HFFc6 (cell line): ENCODE results near the gene ODAD3. TPM values are rescaled to one million over a fixed set of nuclear protein-coding genes. Genes with fewer than 3 reads are reported as not detected.
"Not testable (repeated sequence)": the region's sequence is repeated elsewhere in the genome, so short reads cannot be mapped to it uniquely, and the experiment has no call there.

Experiments used
- DNase-seq: peaks from one replicate; pipeline ENCODE4 v3.0.0-alpha.2; 2018
- H3K27ac Mint-ChIP-seq: 2 replicates; pipeline ENCODE4 v1.8.0; 2020; ENCODE audit warnings: mild to moderate bottlenecking, mixed read lengths
- H3K27me3 Mint-ChIP-seq: 2 replicates; pipeline ENCODE4 v1.8.0; 2021; ENCODE audit warnings: mild to moderate bottlenecking, moderate library complexity, mixed read lengths; ENCODE audit not compliant: insufficient read depth
- H3K36me3 Mint-ChIP-seq: 2 replicates; pipeline ENCODE4 v1.8.0; 2021; ENCODE audit warnings: low read depth, mixed read lengths
- H3K4me1 Mint-ChIP-seq: 2 replicates; pipeline ENCODE4 v1.8.0; 2020; ENCODE audit warnings: low read depth, mixed read lengths
- H3K4me3 Mint-ChIP-seq: 2 replicates; pipeline ENCODE4 v1.8.0; 2020; ENCODE audit warnings: mild to moderate bottlenecking, moderate library complexity, mixed read lengths
- H3K9me3 Mint-ChIP-seq: 2 replicates; pipeline ENCODE4 v1.8.0; 2020; ENCODE audit warnings: mild to moderate bottlenecking, mixed read lengths
- CTCF ChIP-seq: fragments of 200-600 bp; sonication (generic); IDR thresholded peaks from 2 replicates; pipeline ENCODE4 v1.5.0; 2021; ENCODE audit warnings: antibody characterized with exemption, mild to moderate bottlenecking
- total RNA-seq, 6 experiments: library from RNA; stranded (reverse); fragmentation: NEBNext Ultra II Directional; extraction: Animal tissue kit (Norgen Biotek cat#: 25700); gene quantifications; 2 replicates in 1 of 6; 3 replicates in 5 of 6; pipeline ENCODE4 v1.2.3, GENCODE V29; 2021

ODAD3 gene
- total RNA-seq, 6 experiments from 2014 or later, result 0.16 to 1.1 (median 0.60) TPM; not detected in 1

DNA sequence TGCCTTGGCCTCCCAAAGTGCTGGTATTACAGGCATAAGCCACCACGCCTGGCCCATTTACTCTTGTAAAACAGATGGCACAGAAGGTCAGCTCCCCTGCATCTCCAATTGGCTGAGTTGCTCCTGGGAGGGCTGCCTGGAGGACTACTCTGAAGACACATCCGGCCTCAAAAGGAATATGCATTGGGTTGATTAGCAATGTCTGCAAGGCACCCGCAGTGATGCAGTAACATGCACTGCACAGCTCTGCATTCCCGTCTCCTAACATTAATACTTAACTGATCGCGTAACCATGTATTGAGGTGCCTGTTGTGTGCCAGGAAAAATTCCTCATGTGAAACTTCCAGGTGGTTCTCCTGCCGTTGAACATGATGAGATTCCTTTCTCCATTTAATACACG lies 40.9 kb upstream of the ODAD3 start:
- Mint-ChIP-seq H3K4me3 (no peak overlapping the region), H3K9me3 (no peaks in the 10 kb centered on the region), H3K4me1 (no peaks in the 10 kb centered on the region), H3K36me3 (no peaks in the 10 kb centered on the region), H3K27me3 (peaks cover 12% of the 10 kb centered on the region), H3K27ac (no peak overlapping the region)
- no peak for DNase-seq
- TF ChIP-seq CTCF, result no peak

DNA sequence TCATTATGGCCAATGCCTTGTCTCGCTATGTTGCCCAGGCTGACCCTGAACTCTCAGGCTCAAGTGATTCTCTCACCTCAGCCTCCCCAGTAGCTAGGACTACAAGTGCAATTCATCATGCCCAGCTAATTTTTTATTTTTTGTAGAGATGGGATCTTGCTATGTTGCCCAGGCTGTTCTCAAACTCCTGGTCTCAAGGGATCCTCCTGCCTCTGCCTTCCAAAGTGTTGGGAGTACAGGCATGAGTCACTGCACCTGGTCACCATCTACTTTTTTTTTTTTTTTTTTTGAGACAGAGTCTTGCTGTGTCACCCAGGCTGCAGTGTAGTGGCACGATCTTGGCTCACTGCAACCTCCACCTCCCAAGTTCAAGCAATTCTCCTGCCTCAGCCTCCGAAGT lies 40.4 kb upstream of the ODAD3 start:
- not testable (repeated sequence) for H3K36me3 Mint-ChIP-seq, H3K27ac Mint-ChIP-seq, H3K9me3 Mint-ChIP-seq, H3K4me1 Mint-ChIP-seq, H3K4me3 Mint-ChIP-seq, DNase-seq
- peaks cover 12% of the 10 kb centered on the region for H3K27me3 Mint-ChIP-seq

GRCh38 chr19:11473725-11474124 lies 38.8 kb upstream of the ODAD3 start:
- H3K36me3 Mint-ChIP-seq, result no peaks in the 10 kb centered on the region
- no peak for DNase-seq
- no peak overlapping the region for H3K4me3 Mint-ChIP-seq
- H3K9me3 Mint-ChIP-seq, result no peaks in the 10 kb centered on the region
- no peaks in the 10 kb centered on the region for H3K4me1 Mint-ChIP-seq
- H3K27ac Mint-ChIP-seq, result no peak overlapping the region
- peaks cover 7% of the 10 kb centered on the region for H3K27me3 Mint-ChIP-seq
- TF ChIP-seq CTCF, result no peak

DNA sequence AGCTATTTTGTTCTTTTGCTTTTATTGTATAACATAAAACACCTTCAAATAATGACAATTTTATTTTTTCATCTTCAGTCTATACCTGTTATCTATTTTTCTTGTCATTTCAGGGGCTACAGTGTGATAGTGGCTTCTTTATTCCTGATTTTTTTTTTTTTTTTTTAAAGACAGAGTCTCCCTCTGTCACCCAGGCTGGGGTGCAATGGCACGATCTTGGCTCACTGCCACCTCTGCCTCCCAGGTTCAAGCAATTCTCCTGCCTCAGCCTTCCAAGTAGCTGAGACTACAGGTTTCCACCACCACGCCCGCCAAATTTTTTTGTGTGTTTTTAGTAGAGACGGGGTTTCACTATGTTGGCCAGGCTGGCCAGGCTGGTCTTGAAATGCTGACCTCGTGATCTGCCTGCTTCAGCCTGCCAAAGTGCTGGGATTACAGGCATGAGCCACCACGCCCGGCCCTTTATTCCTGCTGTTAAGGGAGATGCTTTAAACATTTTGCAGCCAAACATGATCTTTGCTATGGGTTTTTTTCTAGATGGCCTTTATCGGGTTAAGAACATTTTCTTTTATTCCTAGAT lies 33.4 kb upstream of the ODAD3 start:
- not testable (repeated sequence) for H3K4me3 Mint-ChIP-seq, H3K27ac Mint-ChIP-seq, H3K4me1 Mint-ChIP-seq, H3K27me3 Mint-ChIP-seq, H3K36me3 Mint-ChIP-seq, DNase-seq, H3K9me3 Mint-ChIP-seq

- no peak overlapping the region for H3K4me3 Mint-ChIP-seq
- H3K36me3 Mint-ChIP-seq, result no peaks in the 10 kb centered on the region
- H3K4me1 Mint-ChIP-seq, result no peaks in the 10 kb centered on the region
Observed at GRCh38 chr19:11465600-11465999, 30.7 kb upstream of the ODAD3 start.

GRCh38 chr19:11464333-11465265 lies 29.7 kb upstream of the ODAD3 start:
- no peaks in the 10 kb centered on the region for H3K9me3 Mint-ChIP-seq
- H3K27me3 Mint-ChIP-seq, result no peaks in the 10 kb centered on the region; the same call in 1 of the 2 replicates
- no peaks in the 10 kb centered on the region for H3K36me3 Mint-ChIP-seq
- no peak overlapping the region for H3K27ac Mint-ChIP-seq
- no peak overlapping the region for H3K4me3 Mint-ChIP-seq
- no peak for TF ChIP-seq CTCF
- no peaks in the 10 kb centered on the region for H3K4me1 Mint-ChIP-seq
- no peak for DNase-seq

More at GRCh38 chr19:11465600-11465999, 30.7 kb upstream of the ODAD3 start:
- H3K27me3 Mint-ChIP-seq, result no peaks in the 10 kb centered on the region; the same call in 1 of the 2 replicates
- H3K27ac Mint-ChIP-seq, result no peak overlapping the region
- no peaks in the 10 kb centered on the region for H3K9me3 Mint-ChIP-seq
- no peak for TF ChIP-seq CTCF
- DNase-seq, result no peak
